ENCODE data around the gene CD37. TPM values are rescaled to one million over a fixed set of nuclear protein-coding genes. Genes with fewer than 3 reads are reported as not detected.

CD37 gene
- total RNA-seq, 1 experiment from 2014 or later = not detected

DNA sequence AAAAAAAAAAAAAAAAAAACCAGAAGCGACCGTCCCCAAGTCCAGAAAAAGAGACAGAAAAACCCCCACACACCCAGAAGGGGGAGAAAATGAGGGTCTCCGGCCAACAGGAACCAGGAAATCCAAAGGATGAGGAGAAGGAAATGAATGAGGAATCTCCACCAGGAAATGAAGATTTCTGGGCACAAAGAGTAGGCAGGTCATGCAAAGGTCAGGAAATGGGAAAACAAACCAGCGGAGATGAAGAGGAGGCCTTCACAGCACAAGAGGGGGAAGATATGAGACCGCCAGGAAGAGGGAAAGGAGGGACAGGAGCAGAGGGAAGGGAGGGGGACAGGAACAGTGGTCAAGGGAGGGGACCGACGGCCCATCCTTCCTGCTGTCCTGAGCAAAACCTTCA, 21.2 kb downstream of the CD37 start:
- Histone ChIP-seq H3K27me3 (replicated peaks; ENCODE audit: control insufficient read depth, insufficient read depth, low read length) (no peaks in the 10 kb centered on the region), H3K36me3 (ENCODE audit: control insufficient read depth, insufficient read depth, low read length) (no peaks in the 10 kb centered on the region), H3K4me1 (no peaks in the 10 kb centered on the region), H3K4me3 (ENCODE audit: low read depth, low read length) (no peak overlapping the region), H3K9me3 (no peaks in the 10 kb centered on the region)
- ChIA-PET CTCF (no interaction called here), POLR2A (no interaction called here)
- intact Hi-C loops (cut with micrococcal nuclease; ENCODE audit: unreplicated experiment) = no loop called here
- no peaks in the 10 kb centered on the region for H3K27me3 Mint-ChIP-seq (ENCODE audit: insufficient read depth, unreplicated experiment)
- H3K4me1 Mint-ChIP-seq (ENCODE audit: low read depth, unreplicated experiment) = peaks cover 10% of the 10 kb centered on the region
- H3K4me3 Mint-ChIP-seq (ENCODE audit: unreplicated experiment) = no peak overlapping the region
- no TSS peak for BruUV-seq (replicated peaks)
- TF ChIP-seq, protein P1, sequence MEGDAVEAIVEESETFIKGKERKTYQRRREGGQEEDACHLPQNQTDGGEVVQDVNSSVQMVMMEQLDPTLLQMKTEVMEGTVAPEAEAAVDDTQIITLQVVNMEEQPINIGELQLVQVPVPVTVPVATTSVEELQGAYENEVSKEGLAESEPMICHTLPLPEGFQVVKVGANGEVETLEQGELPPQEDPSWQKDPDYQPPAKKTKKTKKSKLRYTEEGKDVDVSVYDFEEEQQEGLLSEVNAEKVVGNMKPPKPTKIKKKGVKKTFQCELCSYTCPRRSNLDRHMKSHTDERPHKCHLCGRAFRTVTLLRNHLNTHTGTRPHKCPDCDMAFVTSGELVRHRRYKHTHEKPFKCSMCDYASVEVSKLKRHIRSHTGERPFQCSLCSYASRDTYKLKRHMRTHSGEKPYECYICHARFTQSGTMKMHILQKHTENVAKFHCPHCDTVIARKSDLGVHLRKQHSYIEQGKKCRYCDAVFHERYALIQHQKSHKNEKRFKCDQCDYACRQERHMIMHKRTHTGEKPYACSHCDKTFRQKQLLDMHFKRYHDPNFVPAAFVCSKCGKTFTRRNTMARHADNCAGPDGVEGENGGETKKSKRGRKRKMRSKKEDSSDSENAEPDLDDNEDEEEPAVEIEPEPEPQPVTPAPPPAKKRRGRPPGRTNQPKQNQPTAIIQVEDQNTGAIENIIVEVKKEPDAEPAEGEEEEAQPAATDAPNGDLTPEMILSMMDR (IDR thresholded peaks at IDR 0.05; ENCODE audit: insufficient read depth in 1 of 2, low read depth in 1 of 2, low read length in 1 of 2, severe bottlenecking in 1 of 2, unreplicated experiment in 1 of 2) = no peak
- H3K9me3 Mint-ChIP-seq (ENCODE audit: unreplicated experiment) = no peaks in the 10 kb centered on the region
- DNase-seq = no peak
- H3K36me3 Mint-ChIP-seq (ENCODE audit: insufficient read depth, unreplicated experiment) = no peaks in the 10 kb centered on the region
- H3K27ac Mint-ChIP-seq (ENCODE audit: unreplicated experiment) = peak overlapping the region; percentile 8

DNA sequence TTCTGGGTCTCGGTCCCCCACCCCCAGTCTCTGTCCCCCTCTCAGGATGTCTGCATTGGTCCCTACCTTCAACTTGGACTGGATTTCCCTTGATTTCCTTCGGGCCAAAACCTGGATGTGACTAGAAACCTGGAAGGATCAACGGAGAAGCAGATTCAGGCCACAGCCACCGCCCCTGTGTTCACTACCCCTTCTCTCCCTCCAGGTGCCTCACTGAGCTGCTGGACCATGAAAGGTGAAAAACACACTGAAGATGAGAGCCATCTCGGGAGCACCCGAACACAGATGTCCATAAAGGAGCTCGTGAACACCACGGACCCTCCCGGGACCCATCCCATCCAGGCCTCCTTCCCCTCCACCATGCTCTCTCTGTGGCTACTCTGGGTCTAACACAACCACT, 22.0 kb downstream of the CD37 start:
- no peak for DNase-seq
- Mint-ChIP-seq H3K4me3 (ENCODE audit: unreplicated experiment) (no peak overlapping the region), H3K27me3 (ENCODE audit: insufficient read depth, unreplicated experiment) (no peaks in the 10 kb centered on the region), H3K36me3 (ENCODE audit: insufficient read depth, unreplicated experiment) (no peaks in the 10 kb centered on the region), H3K27ac (ENCODE audit: unreplicated experiment) (peak overlapping the region; percentile 8), H3K9me3 (ENCODE audit: unreplicated experiment) (no peaks in the 10 kb centered on the region), H3K4me1 (ENCODE audit: low read depth, unreplicated experiment) (peaks cover 11% of the 10 kb centered on the region)
- no peaks in the 10 kb centered on the region for H3K4me1 ChIP-seq
- POLR2A ChIA-PET = no interaction called here
- intact Hi-C loops (cut with micrococcal nuclease; ENCODE audit: unreplicated experiment) = no loop called here
- H3K9me3 ChIP-seq = no peaks in the 10 kb centered on the region
- no TSS peak for BruUV-seq (replicated peaks)
- TF ChIP-seq, protein P1 (IDR thresholded peaks at IDR 0.05; ENCODE audit: insufficient read depth in 1 of 2, low read depth in 1 of 2, low read length in 1 of 2, severe bottlenecking in 1 of 2, unreplicated experiment in 1 of 2) = no peak
- no peak overlapping the region for H3K4me3 ChIP-seq (ENCODE audit: low read depth, low read length)
- CTCF ChIA-PET = no interaction called here
- H3K36me3 ChIP-seq (ENCODE audit: control insufficient read depth, insufficient read depth, low read length) = no peaks in the 10 kb centered on the region
- no peaks in the 10 kb centered on the region; the same call in 1 of the 2 replicates for H3K27me3 ChIP-seq (replicated peaks; ENCODE audit: control insufficient read depth, insufficient read depth, low read length)

DNA sequence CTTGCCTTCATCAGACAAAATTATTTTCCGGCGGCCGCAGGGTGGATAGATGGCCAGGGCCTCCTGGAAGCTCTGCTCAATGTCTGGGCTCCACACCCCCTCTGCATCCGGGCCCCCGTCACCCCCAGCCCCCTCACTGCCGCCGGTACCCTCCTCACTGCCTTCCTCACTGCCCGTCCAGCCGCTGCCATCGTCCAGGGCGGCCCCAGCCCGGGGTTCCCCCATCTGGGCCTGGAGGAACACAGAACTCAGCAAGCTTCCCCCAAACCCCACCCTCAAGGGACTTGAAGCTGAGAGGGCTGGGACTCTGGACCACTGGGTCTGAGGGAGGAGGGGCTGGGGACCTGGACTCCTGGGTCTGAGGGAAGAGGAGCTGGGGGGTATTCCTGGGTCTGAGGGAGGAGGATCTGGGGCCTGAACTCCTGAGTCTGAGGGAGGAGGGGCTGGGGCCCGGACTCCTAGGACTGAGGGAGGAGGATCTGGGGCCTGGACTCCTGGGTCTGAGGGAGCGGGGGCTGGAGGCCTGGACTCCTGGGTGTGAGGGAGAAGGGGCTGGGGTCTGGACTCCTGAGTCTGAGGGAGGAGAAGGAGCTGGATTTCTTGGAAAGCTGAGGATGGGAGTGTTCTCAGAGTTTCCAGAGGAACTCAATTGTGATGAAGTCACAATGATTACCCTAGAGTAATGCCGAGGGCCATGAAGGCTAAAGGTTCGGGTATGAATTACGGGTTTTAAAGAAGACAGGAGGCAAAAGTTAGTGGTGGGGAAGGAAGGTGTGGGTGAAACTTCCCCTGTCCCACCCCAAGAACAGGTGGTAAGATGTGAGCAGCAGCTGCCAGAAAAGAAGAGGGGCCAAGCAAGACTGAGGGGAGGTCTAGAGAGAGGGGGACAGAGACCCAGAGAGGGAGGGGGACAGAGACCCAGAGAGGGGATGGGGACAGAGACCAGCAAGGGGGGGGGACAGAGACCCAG, 24.9 kb downstream of the CD37 start:
- POLR2A ChIA-PET = interaction anchor here (0.6 kb wide), 1 partner anchor 407 kb away, joined by 3 read pairs; the partner anchor contains the start of gene AP2A1
- no peak for DNase-seq
- H3K36me3 ChIP-seq (ENCODE audit: control insufficient read depth, insufficient read depth, low read length) = no peaks in the 10 kb centered on the region
- TF ChIP-seq, protein P1 (IDR thresholded peaks at IDR 0.05; ENCODE audit: insufficient read depth in 1 of 2, low read depth in 1 of 2, low read length in 1 of 2, severe bottlenecking in 1 of 2, unreplicated experiment in 1 of 2) = no peak
- intact Hi-C loops (cut with micrococcal nuclease; ENCODE audit: unreplicated experiment) = no loop called here
- no peaks in the 10 kb centered on the region for H3K27me3 Mint-ChIP-seq (ENCODE audit: insufficient read depth, unreplicated experiment)
- no peaks in the 10 kb centered on the region for H3K9me3 Mint-ChIP-seq (ENCODE audit: unreplicated experiment)
- no TSS peak for BruUV-seq (replicated peaks)
- H3K4me1 Mint-ChIP-seq (ENCODE audit: low read depth, unreplicated experiment) = peaks cover 11% of the 10 kb centered on the region
- no peak overlapping the region for H3K27ac Mint-ChIP-seq (ENCODE audit: unreplicated experiment)
- H3K9me3 ChIP-seq = no peaks in the 10 kb centered on the region
- H3K4me3 ChIP-seq (ENCODE audit: low read depth, low read length) = no peak overlapping the region
- H3K27me3 ChIP-seq (replicated peaks; ENCODE audit: control insufficient read depth, insufficient read depth, low read length) = no peaks in the 10 kb centered on the region; the same call in 1 of the 2 replicates
- no peaks in the 10 kb centered on the region for H3K36me3 Mint-ChIP-seq (ENCODE audit: insufficient read depth, unreplicated experiment)
- no peak overlapping the region for H3K4me3 Mint-ChIP-seq (ENCODE audit: unreplicated experiment)
- H3K4me1 ChIP-seq = peaks cover 8% of the 10 kb centered on the region; the same call in 1 of the 2 replicates
- CTCF ChIA-PET = no interaction called here
